CD4-positive, alpha-beta T cell treated with Interleukin-21 for 1 hour (primary cell): ENCODE results near the gene AMHR2.
"Not testable (repeated sequence)": the region's sequence is repeated elsewhere in the genome, so short reads cannot be mapped to it uniquely, and the experiment has no call there.

Experiments used
- DNase-seq: peaks from one replicate; pipeline ENCODE4 v3.0.0-alpha.2; 2020

Gene AMHR2

DNA sequence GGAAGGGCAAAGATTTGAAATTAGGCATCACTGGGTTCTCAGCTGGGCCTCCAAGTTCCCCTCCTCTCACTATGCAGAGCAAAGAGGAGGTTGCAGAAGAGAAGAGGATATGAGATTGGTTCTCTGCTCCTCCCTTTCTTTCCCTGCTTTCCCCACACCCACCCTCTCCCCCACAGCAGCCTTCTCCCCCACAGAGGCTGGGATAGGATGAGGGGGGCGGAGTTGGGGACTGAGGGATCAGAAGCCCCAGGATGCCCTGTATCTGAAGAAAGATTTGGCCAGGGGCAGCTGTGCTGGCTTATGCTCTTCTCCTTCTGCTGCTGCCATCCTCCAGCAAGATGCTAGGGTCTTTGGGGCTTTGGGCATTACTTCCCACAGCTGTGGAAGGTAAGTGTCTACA is at the start of gene AMHR2:
TSS of gene AMHR2 (plus strand) at position 259 of the 400 bp plus-strand sequence. CDS start at position 339, 80 bp downstream.
- DNase-seq = no peak

DNA sequence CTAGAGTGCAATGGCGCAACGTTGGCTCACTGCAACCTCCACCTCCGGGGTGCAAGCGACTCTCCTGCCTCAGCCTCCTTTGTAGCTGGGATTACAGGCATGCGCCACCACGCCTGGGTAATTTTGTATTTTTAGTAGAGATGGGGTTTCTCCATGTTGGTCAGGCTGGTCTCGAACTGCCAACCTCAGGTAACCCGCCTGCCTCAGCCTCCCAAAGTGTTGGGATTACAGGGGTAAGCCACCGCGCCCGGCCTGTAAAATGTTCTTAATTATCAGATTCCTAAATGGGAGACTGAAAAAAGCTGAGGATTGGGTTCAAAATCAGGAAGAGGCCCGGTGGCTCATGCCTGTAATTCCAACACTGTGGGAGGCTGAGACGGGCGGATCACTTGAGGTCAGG is 49.4 kb upstream of the AMHR2 start:
- DNase-seq = not testable (repeated sequence)

DNA sequence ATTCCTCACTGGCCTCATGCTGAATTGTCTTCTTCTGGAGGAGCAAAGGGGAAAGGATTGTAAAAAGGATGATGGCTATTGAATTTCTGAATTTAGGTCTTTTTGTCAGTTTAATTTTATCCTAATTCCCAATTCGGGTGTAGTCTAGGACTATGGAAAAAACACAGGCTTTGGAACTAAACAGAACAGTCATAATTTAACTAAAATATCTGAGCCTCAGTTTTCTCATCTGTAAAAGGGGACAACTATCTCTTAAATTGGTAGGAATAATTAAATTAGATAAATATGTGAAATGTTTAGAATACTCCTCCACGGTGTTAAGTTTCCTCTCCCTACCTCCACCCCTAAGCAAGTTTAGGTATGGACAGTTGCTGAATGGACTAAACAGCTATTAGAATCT is 46.9 kb upstream of the AMHR2 start:
- no peak for DNase-seq

- no peak for DNase-seq
Measured at GRCh38 chr12:53378222-53378621, 45.4 kb upstream of the AMHR2 start.

- DNase-seq = no peak
Measured at GRCh38 chr12:53378724-53379388, 44.8 kb upstream of the AMHR2 start.

- peak; percentile 100 for DNase-seq
Measured at GRCh38 chr12:53379389-53380103, 44.1 kb upstream of the AMHR2 start.

DNA sequence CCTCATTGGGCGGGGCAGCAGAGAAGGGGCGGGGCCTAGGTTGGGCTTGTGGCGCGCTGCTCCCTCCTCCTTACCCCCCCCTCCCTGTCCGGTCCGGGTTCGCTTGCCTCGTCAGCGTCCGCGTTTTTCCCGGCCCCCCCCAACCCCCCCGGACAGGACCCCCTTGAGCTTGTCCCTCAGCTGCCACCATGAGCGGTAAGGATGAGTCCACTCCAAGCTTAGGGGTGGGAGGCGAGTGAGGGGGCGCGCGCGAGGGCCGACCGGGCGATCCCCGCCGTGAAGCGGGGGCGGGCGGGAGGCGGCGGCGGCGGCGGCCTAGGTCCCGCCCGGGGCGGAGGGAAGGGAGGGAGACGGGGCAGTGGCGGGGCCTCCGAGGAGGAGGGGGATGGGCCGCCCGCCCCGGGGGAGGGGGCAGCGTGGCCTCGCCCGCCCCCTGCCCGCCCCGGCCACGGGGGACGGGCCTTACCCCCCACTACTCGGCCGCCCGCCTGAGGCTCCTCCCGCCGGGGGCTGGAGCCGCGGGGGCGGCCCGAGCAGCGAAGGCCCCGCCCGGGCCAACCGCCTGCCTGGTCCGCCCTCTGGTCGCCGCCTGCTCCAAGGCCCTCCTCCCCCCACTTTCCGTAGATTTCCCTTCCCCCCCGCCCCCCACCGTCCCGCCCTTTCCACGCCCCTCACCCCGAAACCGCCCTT is 43.4 kb upstream of the AMHR2 start, which contains the start of gene SP1:
TSS of gene SP1 (plus strand) at position 73 of the 690 bp plus-strand sequence. CDS start at position 189, 116 bp downstream.
- DNase-seq = peak; percentile 91

DNA sequence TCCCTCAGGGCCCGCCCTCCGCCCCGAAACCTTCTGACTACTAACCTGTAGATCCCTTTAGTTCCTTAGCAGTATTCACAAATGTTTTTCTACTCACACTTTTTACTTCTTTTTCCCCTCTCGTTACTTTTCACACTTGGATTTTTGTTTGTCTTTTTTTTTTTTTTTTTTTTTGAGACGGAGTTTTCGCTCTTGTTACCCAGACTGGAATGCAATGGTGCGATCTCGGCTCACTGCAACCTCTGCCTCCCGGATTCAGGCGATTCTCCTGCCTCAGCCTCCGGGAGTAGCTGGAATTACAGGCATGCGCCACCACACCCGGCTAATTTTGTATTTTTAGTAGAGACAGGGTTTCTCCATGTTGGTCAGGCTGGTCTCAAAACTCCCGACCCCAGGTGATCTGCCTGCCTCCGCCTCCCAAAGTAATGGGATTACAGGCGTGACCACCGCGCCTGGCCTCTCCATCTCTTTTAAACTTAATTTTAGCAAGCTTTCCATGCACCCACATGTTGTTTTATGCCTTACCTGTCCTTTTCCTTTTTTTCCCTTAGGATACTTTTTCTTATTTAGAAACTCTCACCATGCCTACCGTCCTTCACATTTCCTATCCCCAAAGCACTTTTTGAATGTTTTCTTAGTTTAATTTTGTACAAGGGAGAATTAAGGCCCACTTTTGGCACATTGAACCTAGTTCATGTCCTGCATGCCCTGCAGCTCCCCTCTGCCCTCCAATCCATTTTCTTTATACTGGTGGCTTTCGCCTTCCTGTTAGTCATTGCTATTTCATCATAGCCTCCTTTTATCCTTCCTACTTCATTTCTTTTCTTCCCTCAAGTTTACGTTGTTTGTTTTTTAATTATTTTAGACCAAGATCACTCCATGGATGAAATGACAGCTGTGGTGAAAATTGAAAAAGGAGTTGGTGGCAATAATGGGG is 42.6 kb upstream of the AMHR2 start:
- no peak for DNase-seq

DNA sequence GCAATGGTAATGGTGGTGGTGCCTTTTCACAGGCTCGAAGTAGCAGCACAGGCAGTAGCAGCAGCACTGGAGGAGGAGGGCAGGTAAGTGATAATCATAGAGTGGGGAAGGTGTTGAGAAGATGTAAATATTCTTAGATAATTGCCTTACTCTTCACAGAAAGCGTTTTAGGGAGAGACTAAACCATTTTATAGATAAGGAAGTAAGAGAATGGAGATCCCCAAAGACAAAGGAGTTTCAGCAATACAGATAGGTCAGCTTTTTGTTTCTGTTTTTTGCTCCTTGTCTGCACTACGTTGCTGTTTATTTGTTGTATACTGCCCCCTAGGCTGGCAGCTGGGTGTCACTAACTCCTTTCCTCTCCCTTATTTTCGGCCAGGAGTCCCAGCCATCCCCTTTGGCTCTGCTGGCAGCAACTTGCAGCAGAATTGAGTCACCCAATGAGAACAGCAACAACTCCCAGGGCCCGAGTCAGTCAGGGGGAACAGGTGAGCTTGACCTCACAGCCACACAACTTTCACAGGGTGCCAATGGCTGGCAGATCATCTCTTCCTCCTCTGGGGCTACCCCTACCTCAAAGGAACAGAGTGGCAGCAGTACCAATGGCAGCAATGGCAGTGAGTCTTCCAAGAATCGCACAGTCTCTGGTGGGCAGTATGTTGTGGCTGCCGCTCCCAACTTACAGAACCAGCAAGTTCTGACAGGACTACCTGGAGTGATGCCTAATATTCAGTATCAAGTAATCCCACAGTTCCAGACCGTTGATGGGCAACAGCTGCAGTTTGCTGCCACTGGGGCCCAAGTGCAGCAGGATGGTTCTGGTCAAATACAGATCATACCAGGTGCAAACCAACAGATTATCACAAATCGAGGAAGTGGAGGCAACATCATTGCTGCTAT is 41.7 kb upstream of the AMHR2 start:
- DNase-seq = peak; percentile 70

DNA sequence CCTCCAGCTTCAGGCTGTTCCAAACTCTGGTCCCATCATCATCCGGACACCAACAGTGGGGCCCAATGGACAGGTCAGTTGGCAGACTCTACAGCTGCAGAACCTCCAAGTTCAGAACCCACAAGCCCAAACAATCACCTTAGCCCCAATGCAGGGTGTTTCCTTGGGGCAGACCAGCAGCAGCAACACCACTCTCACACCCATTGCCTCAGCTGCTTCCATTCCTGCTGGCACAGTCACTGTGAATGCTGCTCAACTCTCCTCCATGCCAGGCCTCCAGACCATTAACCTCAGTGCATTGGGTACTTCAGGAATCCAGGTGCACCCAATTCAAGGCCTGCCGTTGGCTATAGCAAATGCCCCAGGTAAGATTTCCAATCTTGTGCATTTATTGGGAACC is 40.4 kb upstream of the AMHR2 start:
- DNase-seq = no peak

DNA sequence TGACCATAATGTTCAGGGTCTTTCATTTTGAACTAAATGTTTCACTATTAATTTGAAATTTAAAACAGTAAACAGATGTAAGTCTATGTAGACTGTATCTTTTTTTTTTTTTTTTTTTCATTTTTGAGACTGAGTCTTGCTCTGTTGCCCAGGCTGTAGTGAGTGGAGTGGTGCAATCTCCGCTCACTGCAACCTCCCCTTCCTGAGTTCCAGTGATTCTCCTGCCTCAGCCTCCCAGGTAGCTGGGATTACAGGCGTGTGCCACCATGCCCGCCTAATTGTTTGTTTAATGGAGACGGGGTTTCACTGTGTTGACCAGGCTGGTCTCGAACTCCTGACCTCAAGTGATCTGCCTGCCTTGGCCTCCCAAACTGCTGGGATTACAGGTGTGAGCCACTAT is 37.3 kb upstream of the AMHR2 start:
- DNase-seq = not testable (repeated sequence)

DNA sequence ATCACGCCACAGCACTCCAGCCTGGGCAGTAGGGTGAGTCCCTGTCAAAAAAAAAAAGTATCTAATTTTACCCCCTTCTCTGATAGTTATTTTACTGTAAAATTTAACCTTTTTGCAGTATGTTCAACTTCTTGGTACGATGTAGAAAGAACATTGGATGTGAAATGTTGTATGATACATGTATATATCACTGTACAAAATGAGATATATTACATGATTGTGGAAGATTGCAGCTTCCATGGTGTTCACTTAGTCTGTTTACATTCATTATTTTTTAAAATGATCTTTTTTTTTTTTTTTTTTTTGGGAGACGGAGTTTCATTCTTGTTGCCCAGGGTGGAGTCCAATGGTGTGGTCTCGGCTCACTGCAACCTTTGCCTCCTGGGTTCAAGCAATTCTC is 34.7 kb upstream of the AMHR2 start:
- DNase-seq = no peak

DNA sequence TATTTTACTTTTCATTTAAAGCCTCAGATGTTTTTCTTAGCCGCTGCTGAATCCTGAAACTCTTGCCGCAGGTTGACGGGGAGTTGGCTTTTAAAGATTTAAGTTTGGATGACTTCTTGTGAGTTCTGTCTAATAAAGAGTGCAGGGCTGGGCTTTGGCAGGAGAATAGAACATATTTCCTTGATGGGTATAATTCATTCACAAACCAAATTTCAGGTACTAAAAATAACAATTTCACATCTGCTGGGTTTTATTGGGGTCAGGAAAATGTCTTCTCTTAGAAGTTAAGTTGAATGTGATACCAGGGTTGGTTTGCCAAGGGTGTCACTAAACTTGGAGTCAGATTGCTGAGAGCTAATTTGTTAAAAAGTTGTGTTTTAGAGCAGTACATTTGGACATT is 34.0 kb upstream of the AMHR2 start:
- DNase-seq = no peak

DNA sequence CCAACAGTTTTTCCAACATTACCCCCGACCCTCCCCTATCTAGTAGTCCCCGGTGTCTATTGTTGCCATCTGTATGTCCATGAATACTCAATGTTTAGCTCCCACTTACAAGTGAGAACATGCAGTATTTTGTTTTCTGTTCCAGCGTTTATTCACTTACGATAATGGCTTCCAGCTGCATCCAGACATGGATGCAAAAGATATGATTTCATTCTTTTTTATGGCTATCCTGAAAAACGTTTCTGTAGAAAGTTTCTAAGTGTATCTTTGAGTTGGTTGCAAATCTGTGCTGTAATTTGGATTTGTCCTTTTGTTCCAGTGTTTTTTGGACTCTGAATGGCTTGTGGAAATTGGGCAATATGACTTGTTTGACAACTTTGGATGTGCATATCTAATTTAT is 31.9 kb upstream of the AMHR2 start:
- no peak for DNase-seq

DNA sequence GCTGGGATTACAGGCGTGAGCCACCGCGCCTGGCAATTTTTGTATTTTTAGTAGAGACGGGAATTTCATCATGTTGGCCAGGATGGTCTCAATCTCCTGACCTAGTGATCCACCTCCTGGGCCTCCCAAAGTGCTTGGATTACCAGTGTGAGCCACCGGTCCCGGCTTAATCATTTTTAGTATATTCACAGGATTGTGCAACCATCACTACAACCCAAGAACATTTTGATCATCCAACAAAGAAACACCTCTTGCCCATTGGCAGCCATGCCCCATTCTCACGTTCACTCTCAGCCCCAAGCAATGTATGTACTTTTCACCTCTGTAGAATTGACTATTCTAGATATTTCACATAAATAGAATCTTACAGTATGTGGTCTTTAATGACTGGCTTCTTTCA is 23.8 kb upstream of the AMHR2 start:
- no peak for DNase-seq

- not testable (repeated sequence) for DNase-seq
Measured at GRCh38 chr12:53402351-53402750, 21.3 kb upstream of the AMHR2 start.

- DNase-seq = no peak
Measured at GRCh38 chr12:53402871-53403270, 20.8 kb upstream of the AMHR2 start.

DNA sequence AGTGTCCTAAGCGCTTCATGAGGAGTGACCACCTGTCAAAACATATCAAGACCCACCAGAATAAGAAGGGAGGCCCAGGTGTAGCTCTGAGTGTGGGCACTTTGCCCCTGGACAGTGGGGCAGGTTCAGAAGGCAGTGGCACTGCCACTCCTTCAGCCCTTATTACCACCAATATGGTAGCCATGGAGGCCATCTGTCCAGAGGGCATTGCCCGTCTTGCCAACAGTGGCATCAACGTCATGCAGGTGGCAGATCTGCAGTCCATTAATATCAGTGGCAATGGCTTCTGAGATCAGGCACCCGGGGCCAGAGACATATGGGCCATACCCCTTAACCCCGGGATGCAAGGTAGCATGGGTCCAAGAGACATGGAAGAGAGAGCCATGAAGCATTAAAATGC is 12.7 kb upstream of the AMHR2 start:
- DNase-seq = no peak

DNA sequence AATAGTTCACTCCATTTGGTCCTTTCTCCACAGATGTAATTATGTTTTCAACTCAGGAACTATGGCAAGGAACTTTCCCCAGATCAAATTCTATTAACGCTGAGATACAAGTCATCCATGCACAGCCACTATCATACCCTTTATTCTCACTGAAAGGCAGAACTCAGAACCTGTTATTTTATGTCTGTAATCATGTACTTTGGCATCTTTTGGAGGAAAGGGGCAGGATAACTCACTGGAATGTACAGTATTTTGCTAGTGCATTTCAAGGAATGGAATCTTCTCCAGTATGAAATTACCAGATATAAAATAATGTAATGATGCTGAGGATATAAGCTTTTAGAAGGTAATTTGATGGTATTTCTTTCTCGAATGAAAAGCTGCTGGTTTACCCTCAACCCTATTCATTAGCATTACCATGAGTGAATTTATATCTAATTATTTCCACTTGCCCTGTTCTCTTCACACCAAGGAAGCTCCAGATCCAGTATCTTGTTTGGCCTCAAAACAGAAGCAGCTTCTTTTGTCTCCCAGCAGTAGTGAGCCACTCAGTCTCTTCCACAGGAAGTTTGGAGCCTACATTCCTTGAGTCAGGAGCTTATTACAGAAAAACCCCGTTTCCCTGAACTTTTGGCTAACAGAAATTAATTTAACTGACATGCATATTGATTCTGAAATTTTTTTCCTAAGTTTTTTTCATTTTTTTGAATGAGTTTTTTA is 10.0 kb upstream of the AMHR2 start:
- no peak for DNase-seq

DNA sequence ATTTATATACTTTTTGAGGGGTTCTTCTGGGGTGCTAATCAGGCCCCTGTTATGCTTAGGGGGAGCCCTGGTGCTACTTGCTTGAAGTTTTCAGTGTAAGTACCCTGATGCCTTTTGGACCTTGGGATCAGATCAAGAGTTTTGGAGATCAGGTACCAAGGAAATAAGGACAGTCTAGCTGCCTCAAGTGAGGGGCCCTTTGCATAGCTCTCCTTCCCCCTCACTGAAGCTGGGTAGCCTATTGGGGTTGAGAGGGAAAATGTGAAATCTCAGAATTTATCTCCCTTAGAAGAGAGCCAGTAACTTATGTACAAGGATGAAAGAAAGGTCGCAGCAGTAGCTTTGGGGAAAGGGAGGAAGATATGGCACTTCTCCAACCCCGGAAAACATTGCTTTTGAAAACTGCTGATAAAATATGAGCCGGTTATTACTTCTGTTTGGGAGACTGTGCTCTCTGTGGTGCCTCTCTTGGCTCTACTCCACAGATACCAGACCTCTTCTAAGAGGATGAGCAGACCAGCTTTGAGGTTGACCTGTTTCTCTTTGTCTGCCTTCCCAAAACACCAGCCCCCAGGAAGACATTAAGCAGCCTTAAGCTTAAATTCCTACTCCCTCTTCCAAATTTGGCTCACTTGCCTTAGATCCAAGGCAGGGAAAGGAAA is 8.8 kb upstream of the AMHR2 start:
- no peak for DNase-seq
